Endothelial cell of umbilical vein (primary cell): Measurements from ENCODE around the gene AGBL4.

Experiments used
- CTCF ChIP-seq, 2 donors: IDR thresholded peaks; 1 replicate in 1 of 2; 2 replicates in 1 of 2; pipeline ENCODE4 v1.5.1; 2011; ENCODE audit warnings: low read length in 2 of 2, mild to moderate bottlenecking in 2 of 2, moderate library complexity in 2 of 2, control low read depth in 1 of 2, inconsistent platforms in 1 of 2, low read depth in 1 of 2; ENCODE audit not compliant: insufficient read depth in 1 of 2; ENCODE audit errors: extremely low read depth in 1 of 2
- EZH2 ChIP-seq: IDR thresholded peaks from 2 replicates; pipeline ENCODE4 v1.6.1; 2012; ENCODE audit warnings: borderline replicate concordance, low read depth, mild to moderate bottlenecking, moderate library complexity, low read length, inconsistent platforms; ENCODE audit not compliant: severe bottlenecking
- POLR2A ChIP-seq: IDR thresholded peaks from 2 replicates; pipeline ENCODE4 v1.6.1; 2012; ENCODE audit warnings: low read depth, mild to moderate bottlenecking, control low read depth, low read length

- TF ChIP-seq POLR2A (no peak), CTCF (IDR thresholded peaks at IDR 0.05; ENCODE audit: extremely low read depth in 1 of 2, insufficient read depth in 1 of 2, low read depth in 1 of 2, low read length in 2 of 2) (no peak), EZH2 (no peak)
Observed at GRCh38 chr1:49694251-49694827, 329.4 kb downstream of the AGBL4 start.
